Skeletal muscle satellite cell (primary cell): ENCODE measurements around the gene LRPAP1.
"Not testable (repeated sequence)": the region's sequence is repeated elsewhere in the genome, so short reads cannot be mapped to it uniquely, and the experiment has no call there.

Source experiments
- H3K27me3 ChIP-seq: 2 replicates; pipeline ENCODE4 v1.7.0; 2013; ENCODE audit warnings: low read length; ENCODE audit not compliant: control insufficient read depth, insufficient read depth
- H3K36me3 ChIP-seq: 2 replicates; pipeline ENCODE4 v1.7.0; 2013; ENCODE audit warnings: mild to moderate bottlenecking, control low read depth, low read length; ENCODE audit not compliant: insufficient read depth
- H3K4me1 ChIP-seq: 2 replicates; pipeline ENCODE4 v1.7.0; 2013; ENCODE audit warnings: low read length; ENCODE audit not compliant: control insufficient read depth, insufficient read depth
- H3K4me2 ChIP-seq: 2 replicates; pipeline ENCODE4 v1.7.0; 2013; ENCODE audit warnings: mild to moderate bottlenecking, low read length
- H3K4me3 ChIP-seq: 2 replicates; pipeline ENCODE4 v1.7.0; 2013; ENCODE audit warnings: low read length
- H3K9ac ChIP-seq: 2 replicates; pipeline ENCODE4 v1.7.0; 2013; ENCODE audit warnings: mild to moderate bottlenecking, low read depth, low read length, moderate library complexity
- H3K9me3 ChIP-seq: replicated peaks from 2 replicates; pipeline ENCODE4 v1.7.0; 2013; ENCODE audit warnings: mild to moderate bottlenecking, control low read depth, low read length

LRPAP1 gene

DNA sequence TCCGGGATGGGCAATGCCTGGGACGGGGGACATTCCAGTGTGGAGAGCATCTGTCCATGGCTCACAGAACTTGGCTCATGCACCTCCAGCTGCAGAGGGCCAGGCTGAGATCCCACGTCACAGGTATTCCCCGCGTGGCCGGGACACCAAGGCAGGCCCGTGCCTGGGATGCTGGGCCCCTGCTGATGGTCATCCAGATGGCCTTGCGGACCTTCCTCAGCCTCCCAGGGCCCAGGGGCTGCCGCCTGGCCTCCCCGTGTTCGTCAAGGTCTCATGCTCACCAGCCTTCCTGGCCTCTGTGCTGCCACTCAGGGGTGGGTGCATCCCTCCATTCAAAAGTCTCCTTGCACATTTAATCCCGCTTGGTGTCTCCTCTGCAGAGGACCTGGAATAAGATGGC lies 40.9 kb upstream of the LRPAP1 start:
- Histone ChIP-seq H3K27me3 (peaks cover 18% of the 10 kb centered on the region), H3K4me1 (no peaks in the 10 kb centered on the region), H3K4me2 (no peak overlapping the region), H3K4me3 (no peak overlapping the region), H3K36me3 (no peaks in the 10 kb centered on the region), H3K9ac (no peak overlapping the region), H3K9me3 (no peaks in the 10 kb centered on the region)

DNA sequence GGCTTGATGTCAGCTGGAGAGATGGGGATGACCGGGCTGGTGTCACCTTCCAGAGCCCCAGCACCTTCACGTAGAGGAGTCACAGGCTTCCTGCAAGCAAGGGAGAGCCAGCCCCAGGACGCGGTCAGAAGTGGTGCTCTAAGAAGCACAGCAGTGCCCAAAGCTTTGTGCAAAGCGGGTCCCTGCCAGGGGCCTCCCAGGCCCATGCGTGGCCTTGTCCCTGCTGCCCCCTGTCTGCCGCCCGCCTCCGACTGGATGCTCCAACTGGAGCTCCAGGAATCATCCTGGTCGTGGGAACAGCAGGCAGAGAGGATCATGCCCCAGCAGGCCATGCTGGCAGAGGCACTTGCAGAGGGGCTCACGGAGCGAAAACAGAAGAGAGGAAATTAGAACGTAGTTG lies 40.1 kb upstream of the LRPAP1 start:
- Histone ChIP-seq H3K36me3 (no peaks in the 10 kb centered on the region), H3K4me1 (no peaks in the 10 kb centered on the region), H3K9ac (no peak overlapping the region), H3K9me3 (no peaks in the 10 kb centered on the region), H3K4me2 (no peak overlapping the region), H3K4me3 (no peak overlapping the region), H3K27me3 (peaks cover 18% of the 10 kb centered on the region)

DNA sequence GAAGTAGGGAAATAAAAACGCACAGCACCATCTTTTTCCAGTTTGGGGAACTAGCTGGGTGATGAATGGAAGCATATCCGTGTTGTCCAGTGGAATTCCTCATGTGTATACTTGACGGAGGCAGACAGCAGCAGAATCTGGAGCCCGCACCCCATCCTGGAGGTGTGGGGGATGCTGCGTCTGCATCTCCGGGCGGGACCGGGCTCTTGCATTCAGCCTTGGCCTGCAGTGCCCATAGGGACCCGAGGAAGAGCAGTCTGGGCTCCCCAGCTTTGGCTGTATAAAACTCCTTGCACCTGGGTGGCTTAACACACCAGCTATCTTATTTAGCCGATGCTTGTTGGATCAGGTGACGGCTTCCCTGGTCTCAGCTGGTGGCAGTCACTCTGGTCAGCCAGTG lies 39.7 kb upstream of the LRPAP1 start:
- Histone ChIP-seq H3K27me3 (peaks cover 18% of the 10 kb centered on the region), H3K4me2 (no peak overlapping the region), H3K9ac (no peak overlapping the region)

DNA sequence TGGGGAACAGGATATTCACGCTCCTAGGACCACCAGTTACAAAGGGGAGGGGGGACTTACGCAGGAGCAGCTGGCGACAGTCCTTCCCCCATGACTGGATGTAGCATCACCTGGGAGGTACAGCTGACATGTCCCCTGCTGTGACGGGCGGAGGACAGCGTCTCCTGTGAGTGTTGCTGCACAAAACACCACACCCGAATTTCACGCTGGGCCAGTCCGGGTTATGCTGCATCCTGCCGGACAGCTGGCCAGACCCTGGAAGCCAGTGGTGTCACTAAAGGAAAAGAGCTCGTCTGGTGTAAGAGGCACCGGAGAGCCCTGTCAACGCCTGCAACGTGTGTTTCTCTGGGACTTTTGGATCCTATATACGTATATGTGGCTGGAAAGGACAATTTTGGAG lies 38.7 kb upstream of the LRPAP1 start:
- not testable (repeated sequence) for H3K9ac ChIP-seq, H3K36me3 ChIP-seq, H3K4me1 ChIP-seq, H3K4me3 ChIP-seq, H3K4me2 ChIP-seq, H3K9me3 ChIP-seq
- peaks cover 18% of the 10 kb centered on the region for H3K27me3 ChIP-seq

More for the DNA sequence above, 39.7 kb upstream of the LRPAP1 start:
- Histone ChIP-seq H3K36me3 (no peaks in the 10 kb centered on the region), H3K4me1 (no peaks in the 10 kb centered on the region), H3K9me3 (no peaks in the 10 kb centered on the region), H3K4me3 (no peak overlapping the region)

DNA sequence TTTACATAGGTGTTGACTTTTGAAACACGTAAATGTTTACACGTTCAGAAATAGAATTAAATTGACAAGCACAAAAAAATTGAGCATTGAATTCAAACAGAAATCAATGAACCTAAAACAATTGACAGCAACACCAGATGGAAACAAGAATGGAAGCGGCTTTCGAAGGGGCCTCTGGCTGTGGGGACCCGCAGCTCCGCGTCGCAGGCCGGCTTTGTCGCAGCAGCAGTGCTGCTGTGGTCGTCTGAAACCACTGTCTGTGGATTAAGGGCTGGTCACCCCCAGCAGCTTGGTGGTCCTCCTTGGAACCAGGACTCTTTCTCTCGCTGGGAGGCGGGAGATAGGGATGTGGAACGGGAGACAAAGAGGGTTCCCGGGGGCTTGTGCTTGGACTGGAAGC lies 37.4 kb upstream of the LRPAP1 start:
- not testable (repeated sequence) for H3K4me3 ChIP-seq, H3K9me3 ChIP-seq, H3K9ac ChIP-seq

DNA sequence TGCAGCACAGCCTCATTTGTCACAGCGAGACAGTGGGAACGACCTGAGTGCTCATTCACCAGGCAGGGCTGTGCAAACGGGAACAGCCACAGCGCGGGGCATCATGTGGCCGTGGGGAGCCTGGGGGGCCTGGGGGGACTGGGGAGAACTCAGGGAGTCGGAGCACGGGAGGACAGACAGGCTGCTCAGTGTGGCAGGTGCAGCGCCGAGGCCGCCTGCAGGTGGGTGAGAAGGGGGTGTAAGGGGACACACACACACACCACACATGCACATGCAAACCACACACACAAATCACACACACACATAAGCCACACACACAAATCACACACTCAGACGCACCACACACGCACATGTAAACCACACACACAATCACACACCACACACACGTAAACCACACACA lies 34.5 kb upstream of the LRPAP1 start:
- not testable (repeated sequence) for H3K4me3 ChIP-seq, H3K4me1 ChIP-seq, H3K27me3 ChIP-seq, H3K4me2 ChIP-seq, H3K36me3 ChIP-seq, H3K9ac ChIP-seq, H3K9me3 ChIP-seq

More for the DNA sequence above, 37.4 kb upstream of the LRPAP1 start:
- not testable (repeated sequence) for H3K36me3 ChIP-seq, H3K4me2 ChIP-seq, H3K4me1 ChIP-seq
- H3K27me3 ChIP-seq: peaks cover 18% of the 10 kb centered on the region

DNA sequence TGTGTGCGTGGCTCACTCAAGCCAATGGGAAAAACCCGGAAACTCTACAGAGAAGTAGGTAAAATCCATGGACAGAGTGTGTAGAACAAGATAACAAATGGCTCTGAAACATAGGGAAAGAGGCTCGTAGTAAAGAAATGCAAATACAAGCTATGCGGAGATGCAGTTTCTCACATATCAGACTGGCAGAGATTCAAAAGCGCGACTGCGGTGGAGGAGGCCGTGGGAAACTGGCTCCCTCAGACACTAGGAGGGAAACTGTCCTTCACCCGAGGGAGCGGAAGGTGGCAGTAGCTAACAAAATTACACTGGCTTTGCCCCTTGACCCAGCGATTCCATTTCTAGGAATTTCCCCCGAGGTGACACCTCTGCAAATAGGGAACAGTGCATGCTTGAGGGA lies 34.1 kb upstream of the LRPAP1 start:
- not testable (repeated sequence) for H3K27me3 ChIP-seq, H3K36me3 ChIP-seq, H3K9ac ChIP-seq, H3K9me3 ChIP-seq, H3K4me1 ChIP-seq, H3K4me3 ChIP-seq, H3K4me2 ChIP-seq

DNA sequence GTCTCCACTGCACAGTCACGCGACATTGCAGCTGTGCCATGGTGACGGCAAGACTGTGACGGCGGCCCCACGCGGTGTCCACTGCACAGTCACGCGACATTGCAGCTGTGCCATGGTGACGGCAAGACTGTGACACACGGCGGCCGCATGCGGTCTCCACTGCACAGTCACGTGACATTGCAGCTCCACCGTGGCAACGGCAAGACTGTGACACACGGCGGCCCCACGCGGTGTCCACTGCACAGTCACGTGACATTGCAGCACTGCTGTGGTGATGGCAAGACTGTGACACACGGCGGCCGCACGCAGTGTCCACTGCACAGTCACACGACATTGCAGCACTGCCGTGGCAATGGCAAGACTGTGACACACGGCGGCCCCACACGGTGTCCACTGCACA lies 32.7 kb upstream of the LRPAP1 start:
- not testable (repeated sequence) for H3K4me3 ChIP-seq, H3K36me3 ChIP-seq, H3K4me1 ChIP-seq, H3K9me3 ChIP-seq, H3K9ac ChIP-seq, H3K27me3 ChIP-seq, H3K4me2 ChIP-seq

DNA sequence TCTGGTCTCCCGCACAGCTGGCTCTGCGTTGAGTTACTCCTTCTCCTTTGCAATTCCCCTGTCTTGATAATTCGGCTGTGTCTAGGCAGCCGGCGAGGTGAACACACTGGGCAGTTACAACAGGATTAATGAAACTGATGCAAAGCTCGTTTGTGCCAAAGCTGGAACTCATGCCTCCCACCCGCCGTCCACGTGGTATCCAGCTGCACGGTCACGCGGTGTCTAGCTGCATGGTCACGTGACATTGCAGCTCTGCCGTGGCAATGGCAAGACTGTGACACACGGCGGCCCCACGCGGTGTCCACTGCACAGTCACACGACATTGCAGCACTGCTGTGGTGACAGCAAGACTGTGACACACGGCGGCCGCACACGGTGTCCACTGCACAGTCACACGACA lies 31.2 kb upstream of the LRPAP1 start:
- H3K27me3 ChIP-seq: no peaks in the 10 kb centered on the region
- H3K4me2 ChIP-seq: no peak overlapping the region

DNA sequence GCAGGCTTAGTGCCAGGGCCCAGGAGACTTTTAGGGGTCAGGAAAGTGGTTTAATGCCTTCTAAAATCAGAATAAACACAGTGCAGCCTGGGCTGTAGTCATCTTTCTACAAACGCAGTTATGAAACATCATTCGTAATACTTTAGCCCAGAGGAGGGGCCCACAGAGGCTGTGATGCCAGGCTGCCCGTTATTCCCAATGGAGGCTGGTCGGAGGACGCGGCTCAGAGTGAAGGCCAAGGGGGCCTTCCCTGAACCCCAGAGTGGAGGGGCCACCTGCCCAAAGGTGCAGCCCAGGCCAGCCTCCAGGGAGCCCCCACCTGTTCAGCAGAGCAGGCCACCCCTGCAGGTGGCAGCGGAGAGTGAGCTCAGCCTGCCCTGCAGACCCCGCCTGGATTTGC lies 29.9 kb upstream of the LRPAP1 start:
- H3K27me3 ChIP-seq, H3K4me1 ChIP-seq, H3K4me2 ChIP-seq, H3K36me3 ChIP-seq, H3K9me3 ChIP-seq, H3K4me3 ChIP-seq, H3K9ac ChIP-seq: not testable (repeated sequence)

More for the DNA sequence above, 31.2 kb upstream of the LRPAP1 start:
- Histone ChIP-seq H3K4me1 (no peaks in the 10 kb centered on the region), H3K4me3 (no peak overlapping the region), H3K9ac (no peak overlapping the region), H3K36me3 (no peaks in the 10 kb centered on the region), H3K9me3 (no peaks in the 10 kb centered on the region)

DNA sequence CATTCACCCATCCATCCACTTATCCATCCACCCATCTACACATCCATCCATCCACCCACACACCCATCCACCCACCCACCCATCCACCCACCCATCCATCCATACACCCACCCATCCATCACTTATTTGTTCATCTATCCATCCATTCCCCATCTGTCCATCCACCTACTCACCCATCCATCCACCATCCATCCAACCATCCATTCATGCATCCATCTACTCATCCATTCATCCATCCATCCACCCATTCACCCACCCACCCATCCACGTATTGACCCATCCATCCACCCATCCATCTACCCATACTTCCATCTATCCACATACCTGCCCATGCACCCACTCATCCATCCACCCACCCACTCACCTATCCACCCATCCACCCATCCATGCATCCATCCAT lies 28.2 kb upstream of the LRPAP1 start:
- not testable (repeated sequence) for H3K4me3 ChIP-seq, H3K4me1 ChIP-seq, H3K9ac ChIP-seq, H3K9me3 ChIP-seq, H3K36me3 ChIP-seq, H3K27me3 ChIP-seq, H3K4me2 ChIP-seq

DNA sequence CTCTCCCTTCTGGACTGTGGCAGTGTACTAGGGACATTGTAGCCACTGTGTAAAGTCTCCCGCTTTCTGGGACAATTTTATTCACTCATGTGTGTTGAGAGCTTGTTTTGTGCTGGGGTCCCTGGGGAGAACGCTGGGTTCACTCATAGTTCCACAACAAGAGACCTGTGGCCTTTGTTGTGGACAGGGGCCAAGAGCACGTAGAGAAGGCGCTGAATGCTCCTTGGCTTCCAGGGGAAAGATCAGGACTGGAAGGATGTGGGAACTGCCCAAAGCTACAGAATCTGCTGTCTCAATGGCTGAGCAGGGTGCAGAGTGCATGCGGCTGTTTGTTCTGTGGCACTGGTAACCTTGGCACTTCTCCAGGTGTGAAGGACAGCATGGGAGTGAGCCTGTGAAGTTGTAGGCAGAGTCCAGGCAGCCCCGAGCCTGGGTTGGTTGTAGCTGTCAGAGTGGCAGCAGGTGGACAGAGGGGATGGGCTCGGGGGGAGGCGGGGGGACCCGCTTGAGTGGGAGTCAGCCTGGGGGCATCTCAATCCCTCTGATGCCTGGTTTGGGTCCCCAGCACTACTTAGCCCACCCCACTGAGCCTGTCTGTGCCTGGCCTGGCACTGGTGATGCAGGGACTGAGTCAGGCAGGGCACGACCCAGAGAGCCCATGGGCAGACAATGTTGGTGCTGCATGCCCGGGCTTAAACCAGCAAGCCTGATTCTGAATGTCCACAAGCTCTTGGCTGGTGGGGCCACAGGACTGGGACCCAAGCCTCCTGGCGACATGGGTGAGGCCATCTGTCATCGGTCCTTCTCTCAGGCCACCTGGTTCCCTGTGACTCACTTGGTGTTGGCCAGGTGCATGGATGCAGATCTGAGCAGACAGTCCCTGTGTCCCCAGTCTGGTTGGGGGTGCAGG lies 27.4 kb upstream of the LRPAP1 start:
- H3K4me1 ChIP-seq, H3K4me3 ChIP-seq, H3K27me3 ChIP-seq, H3K9ac ChIP-seq, H3K9me3 ChIP-seq, H3K36me3 ChIP-seq, H3K4me2 ChIP-seq: not testable (repeated sequence)
